OCI-LY3 (cell line): ENCODE results near the gene TMEM202.

Source experiments
- CTCF ChIP-seq: fragments of 200-600, 300-600 bp; sonication (generic); IDR thresholded peaks from 2 replicates; pipeline ENCODE4 v1.5.1; 2014; ENCODE audit warnings: antibody characterized with exemption, low read length, low read depth
- EZH2phosphoT487 ChIP-seq: fragments of 200-600 bp; shearing (Covaris generic); IDR thresholded peaks from 2 replicates; pipeline ENCODE4 v1.6.1; 2018; ENCODE audit warnings: antibody characterized with exemption, mixed run types, low read depth

- TF ChIP-seq CTCF (no peak), EZH2phosphoT487 (no peak)
Measured at GRCh38 chr15:72375501-72375845, 22.6 kb upstream of the TMEM202 start.
